Measurements from ENCODE around the gene KIF26B.
"Not testable (repeated sequence)": the region's sequence is repeated elsewhere in the genome, so short reads cannot be mapped to it uniquely, and the experiment has no call there.

The KIF26B gene

DNA sequence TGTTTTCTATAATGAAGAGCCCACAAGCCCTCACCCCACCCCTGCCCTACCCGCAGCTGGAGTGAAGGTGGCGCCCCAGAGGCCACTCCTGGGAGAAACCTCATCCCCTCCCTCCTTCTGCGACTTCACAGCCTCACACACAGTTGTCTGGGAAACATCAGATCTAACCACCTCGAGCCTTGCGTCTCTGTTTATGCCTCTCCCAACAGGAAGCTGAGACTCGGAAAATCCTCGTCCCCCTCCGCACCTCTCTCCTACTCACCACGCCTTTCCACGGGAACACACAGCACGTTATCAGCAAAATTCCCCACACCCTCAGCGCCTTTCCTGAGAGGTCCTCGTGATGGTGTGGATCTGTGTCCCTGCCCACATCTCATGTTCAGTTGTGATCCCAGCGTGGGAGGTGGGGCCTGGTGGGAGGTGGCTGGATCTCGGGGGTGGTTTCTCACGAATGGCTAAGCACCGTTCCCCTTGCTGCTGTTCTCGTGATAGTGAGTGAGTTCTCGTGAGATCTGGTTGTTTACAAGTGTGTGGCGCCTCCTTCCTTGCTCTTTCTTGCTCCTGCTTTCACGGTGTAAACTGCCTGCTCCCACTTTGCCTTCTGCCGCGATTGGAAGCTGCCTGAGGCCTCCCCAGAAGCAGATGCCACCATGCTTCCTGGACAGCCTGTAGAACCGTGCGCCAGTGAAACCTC lies 190.6 kb downstream of the KIF26B start:
- DNase-seq (ENCODE audit: extremely low read depth in 1 of 2, low read depth in 1 of 2): no peak

DNA sequence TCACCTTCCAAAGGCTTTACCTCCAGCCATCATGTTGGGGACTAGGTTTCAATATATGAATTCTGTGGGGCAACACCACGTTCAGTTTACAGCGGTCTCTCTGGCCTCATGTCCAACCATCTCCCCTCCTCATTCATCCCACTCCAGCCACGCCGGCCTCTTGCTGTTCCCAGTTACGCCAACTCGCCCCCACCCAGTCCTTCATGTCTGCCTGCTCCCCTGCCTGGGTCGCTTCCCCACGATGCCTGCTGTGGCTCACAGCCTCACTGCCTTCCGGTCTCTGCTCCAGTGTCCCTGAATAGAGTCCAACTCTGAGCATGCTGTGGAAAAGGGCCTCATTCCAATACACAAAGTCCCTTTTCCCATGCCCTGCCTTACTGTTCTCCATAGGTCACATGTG lies 193.8 kb downstream of the KIF26B start:
- no peak for DNase-seq (ENCODE audit: extremely low read depth in 1 of 2, low read depth in 1 of 2)

DNA sequence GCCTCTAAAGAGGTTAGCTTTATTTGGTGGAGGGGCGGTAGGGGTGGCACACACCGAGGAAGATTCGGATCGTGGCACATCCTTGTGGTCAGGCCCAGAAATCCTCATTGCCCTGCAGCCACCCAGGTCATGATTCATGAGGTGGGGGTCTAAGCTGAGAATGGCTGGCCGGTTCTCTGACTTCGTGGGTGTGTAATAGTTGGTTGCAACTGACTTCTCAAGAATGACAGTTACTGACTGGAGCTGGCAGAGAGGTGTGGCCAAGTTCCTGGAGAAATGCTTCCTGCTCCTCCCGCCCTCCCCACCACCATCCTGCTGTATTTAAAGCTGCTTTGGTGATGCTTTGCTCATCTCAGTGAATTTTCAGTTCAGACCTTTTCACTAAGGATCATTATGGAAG lies 198.6 kb downstream of the KIF26B start:
- no peak for DNase-seq (ENCODE audit: extremely low read depth in 1 of 2, low read depth in 1 of 2)

DNA sequence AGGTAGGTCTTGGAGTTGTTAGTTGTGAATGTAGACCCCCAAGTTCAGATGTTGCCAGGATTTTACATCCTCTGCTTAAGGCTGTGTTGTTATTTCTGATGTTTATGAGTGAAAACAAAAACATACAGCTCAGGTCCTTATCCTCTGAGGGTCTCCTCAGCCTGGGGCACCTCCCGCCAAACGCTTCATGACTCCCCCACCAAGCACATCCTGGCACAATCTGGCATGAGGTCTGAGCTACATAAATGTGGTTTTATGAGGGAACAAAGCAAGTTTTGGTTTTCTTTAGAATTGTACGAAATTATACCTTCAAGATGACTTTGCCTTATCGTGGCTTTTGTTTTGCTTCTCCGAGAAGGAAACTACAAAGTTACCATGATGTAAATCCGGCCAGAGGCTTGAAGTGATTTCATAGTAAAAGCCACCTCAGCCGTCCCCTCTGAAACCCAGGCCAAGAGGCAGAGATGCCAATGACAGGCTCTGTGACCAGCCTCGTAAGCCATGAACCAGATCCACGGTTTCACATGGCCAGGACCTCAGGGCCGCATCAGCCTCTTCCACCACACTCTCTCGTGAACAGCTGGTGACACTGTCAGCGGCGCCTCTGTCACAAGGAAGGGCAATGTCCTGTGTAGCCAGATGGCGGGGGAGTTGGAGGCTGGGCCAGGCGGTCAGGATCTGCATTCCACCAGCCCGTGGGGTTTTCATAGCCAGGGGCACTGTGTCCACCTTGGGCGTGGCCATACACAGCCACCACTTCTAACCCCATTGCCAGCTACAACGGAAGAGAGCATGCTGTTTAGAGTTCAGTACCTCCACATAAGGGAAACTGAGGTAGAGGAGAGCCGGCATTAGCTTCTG lies 199.4 kb downstream of the KIF26B start:
- DNase-seq (ENCODE audit: extremely low read depth in 1 of 2, low read depth in 1 of 2): no peak

DNA sequence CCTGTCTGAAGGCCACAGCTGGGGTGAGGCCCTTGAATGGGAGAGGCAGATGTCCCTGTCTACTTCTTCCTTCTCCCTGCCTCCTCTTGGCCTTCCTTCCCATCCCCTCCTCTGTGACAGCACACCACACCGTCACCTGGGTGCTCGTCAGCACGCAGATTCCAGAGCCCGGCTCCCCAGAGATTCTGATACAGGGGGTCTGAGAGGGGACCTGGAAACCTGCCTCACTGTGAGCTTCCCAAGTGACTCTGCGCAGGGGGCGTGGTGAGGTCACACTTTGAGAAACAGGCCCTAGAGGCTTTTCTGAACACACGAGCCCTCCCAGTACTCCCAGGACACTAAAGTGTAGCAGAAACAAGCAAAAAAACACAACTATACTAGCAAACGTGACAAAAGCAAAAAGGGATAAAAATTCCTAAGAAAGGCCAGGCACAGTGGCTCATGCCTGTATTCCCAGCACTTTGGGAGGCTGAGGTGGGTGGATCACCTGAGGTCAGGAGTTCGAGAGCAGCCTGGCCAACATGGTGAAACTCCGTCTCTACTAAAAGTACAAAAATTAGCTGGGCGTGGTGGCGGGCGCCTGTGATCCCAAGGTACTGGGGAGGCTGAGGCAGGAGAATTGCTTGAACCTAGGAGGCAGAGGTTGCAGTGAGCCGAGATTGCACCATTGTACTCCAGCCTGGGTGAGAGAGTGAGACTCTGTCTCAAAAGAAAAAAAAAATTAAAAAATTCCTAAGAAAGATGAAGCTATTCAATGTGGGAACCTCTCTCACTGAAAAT lies 201.3 kb downstream of the KIF26B start:
- not testable (repeated sequence) for DNase-seq (ENCODE audit: extremely low read depth in 1 of 2, low read depth in 1 of 2)

DNA sequence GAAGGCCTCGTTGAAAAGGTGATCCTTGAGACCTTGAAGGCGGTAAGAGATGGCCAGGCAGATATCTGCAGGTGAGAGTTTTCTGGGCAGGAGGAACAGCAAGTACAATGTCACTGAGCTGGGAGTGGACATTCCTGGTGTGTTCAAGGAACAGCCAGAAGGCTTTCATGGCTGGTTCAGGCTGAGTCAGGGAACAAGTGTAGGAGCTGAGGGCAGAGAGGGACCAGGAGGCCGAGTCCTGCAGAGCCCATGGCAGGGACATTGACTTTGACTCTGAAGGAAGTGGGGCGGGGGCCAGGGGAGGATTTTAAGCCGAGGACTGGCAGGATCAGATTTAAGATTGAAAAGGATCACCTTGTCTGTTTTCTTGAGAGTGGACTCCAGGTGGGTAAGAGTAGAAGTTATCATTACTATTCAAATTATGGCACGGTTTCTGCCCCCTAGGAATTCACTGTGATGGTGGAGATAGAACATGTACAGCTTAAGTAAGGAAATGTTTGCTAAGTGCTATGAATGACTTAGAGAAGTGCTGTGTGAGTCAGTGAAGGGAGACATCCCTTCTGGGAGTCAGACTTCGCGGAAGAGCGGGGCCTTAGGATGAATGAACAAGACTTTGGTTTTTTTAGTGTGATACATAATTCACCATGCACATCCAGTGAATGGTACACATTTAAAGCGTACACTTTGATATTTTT lies 202.3 kb downstream of the KIF26B start:
- DNase-seq (ENCODE audit: extremely low read depth in 1 of 2, low read depth in 1 of 2): no peak

DNA sequence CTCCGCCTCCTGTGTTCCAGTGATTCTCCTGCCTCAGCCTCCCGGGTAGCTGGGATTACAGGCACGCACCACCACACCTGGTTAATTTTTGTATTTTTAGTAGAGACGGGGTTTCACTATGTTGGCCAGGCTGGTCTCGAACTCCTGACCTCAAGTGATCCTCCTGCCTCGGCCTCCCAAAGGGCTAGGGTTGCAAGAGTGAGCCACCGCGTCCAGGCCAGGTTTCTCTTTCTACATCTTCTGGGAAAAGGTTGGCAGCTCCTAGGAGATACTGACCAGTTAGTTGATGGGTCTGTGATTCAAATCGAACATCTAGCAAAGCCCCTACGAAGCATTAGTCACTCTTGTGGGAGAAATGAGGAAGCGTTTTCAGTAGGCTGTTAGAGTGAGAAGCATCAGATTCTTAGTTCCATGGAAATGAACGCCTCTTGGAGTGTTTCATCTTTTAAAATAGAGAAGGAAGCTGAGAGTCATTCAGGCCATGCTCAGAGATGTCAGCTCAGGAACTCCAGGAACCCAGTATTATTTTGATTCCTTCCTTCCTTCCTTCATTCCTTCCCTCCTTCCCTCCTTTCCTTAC lies 204.4 kb downstream of the KIF26B start:
- not testable (repeated sequence) for DNase-seq (ENCODE audit: extremely low read depth in 1 of 2, low read depth in 1 of 2)

DNA sequence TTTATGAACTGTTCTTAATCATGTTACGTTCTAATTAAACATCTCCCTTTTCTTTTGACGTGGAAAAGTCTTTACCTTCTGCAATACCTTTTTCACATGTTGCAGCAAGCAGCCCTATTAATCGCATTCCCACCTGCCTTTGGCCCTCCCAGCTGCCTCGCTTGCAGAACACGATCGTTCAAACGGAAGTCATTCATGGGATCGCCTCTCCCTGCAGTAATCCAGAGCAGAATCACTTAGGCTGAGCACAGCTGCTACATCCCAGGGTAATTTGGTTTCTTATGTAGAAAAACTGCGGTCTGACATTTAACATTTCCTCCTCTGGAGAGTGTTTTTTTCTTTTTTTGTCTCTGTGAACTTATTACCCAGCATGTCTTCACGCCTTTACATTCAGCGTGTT lies 206.3 kb downstream of the KIF26B start:
- DNase-seq (ENCODE audit: extremely low read depth in 1 of 2, low read depth in 1 of 2): no peak

DNA sequence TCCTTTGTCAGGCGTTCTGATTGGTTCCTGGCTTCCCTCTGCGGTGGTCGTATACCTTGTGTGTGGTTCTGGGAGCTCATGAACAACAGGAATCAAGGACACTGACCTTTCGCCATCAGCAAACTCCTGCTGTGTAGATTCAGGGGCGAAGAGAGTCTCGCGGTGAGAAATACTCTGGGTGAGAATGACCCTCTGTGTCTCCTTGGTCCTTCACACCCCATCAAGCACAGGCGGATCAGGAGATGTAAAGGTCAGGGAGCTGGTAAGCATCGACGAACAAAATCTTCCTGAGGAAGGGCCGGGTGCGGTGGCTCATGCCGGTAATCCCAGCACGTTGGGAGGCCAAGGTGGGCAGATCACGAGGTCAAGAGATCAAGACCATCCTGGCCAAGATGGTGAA lies 207.2 kb downstream of the KIF26B start:
- no peak for DNase-seq (ENCODE audit: extremely low read depth in 1 of 2, low read depth in 1 of 2)

DNA sequence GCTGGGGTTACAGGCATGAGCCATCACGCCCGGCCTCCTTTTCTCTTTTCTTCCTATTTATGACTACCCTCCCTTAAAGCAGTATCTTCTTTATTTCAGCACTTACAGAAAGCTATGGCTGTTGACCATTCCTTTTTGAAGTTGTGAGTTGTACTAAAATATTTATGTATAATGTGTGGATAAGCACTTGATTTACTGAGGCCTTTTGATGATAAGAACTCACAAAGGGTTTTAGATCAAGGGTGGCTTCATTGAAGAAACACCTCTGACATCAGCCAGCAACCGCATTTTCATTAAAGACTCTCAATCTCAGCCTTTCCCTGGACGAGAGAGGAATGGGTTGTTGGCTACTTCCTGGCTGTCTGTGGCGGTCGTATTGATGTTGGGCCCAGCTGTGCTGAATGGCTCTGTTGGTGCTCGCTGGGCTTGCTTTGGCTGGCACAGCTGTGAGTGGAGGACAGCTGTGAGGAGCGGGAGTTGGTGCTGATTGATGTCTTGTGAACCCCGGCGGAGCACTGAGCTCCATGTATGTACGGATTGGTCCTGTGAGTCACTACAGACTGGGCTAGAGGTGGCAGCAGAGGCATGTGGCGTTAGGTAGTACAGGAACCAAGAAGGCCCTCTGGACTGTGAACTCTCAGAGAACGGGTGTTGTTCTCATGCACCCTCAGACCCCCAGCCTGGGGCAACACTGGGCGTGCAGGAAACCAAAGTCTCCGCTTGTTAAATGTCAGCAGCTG lies 208.8 kb downstream of the KIF26B start:
- DNase-seq (ENCODE audit: extremely low read depth in 1 of 2, low read depth in 1 of 2): no peak

DNA sequence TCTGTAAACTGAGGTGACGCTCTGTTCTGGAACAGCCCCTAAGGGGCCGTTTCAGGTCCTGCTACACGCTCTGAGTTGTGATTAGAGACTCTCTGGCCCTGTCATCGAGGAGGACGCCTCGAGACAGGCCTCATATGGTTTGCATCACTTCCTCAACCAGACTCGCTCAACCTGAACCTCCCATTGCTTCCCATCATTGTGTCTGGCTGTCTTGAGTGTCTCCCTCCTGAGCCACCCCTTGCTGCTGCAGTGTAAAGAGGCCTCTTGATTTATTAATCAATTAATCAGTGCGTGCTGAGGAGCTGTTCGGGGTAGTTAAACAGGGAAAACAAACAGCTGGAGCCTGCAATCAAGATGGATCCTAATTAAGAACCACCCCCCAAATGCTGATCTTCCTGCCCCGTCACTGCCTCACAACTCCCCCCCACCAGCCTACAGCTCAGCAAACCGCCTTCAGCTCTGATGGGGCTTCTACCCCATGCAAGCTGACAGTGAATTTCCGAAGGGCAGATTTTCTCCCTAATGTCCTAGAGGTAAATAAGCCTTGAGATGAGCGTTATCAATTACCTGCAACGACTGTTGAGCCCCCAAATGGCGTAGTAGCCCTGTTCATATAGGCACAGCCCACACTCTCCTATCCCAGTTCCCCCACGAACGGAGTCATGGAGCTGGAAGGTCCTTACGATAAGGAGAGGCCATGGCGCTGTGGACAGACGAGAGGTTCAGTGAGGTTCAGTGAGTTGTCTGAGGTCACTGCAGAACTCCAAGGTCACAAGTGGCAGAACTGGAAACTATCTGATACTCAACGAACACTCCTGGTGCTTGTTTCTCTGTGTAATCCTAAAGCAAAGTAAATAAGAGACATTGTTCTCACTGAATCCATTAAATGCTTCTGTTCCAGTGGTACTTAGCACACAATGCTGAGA lies 210.6 kb downstream of the KIF26B start:
- DNase-seq (ENCODE audit: extremely low read depth in 1 of 2, low read depth in 1 of 2): no peak

DNA sequence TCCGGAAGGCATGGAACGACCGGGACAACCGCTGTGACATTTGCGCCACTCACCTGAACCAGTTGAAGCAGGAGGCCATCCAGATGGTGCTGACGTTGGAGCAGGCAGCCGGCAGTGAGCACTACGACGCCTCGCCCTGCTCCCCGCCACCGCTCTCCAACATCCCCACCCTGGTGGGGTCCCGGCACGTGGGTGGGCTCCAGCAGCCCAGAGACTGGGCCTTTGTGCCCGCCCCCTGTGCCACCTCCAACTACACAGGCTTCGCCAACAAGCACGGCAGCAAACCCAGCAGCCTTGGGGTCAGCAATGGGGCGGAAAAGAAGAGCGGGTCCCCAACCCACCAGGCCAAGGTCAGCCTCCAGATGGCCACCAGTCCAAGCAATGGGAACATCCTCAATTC lies 212.1 kb downstream of the KIF26B start:
- DNase-seq (ENCODE audit: extremely low read depth in 1 of 2, low read depth in 1 of 2): no peak

DNA sequence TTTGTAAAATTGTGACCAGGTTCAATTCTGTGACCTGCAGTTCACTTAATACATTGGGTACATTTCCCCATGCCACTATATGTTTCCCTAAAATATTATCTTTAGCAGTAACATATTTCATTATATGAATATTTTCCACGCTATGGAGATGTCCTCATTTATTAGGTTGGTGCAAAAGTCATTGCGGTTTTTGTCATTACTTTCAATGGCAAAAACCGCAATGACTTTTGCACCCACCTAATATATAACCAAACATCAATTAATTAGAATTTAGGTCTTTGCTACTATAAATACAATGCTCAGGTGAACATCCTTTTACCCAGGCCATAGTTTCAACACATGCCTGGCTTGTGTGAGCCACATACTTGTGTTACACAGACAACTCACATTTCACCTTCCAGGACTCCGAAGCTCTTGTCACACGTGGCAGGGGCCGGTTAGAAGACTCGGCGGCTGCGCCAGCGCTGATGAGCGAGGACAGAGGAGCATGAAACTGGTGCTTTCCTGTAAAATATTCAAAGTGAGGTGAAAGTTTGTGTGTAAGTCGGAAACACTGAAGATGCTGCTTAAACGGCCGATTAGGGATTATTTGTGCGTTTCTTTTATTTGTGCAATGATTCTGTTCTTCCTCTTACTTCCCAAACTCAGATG lies 215.5 kb downstream of the KIF26B start:
- DNase-seq (ENCODE audit: extremely low read depth in 1 of 2, low read depth in 1 of 2): no peak

DNA sequence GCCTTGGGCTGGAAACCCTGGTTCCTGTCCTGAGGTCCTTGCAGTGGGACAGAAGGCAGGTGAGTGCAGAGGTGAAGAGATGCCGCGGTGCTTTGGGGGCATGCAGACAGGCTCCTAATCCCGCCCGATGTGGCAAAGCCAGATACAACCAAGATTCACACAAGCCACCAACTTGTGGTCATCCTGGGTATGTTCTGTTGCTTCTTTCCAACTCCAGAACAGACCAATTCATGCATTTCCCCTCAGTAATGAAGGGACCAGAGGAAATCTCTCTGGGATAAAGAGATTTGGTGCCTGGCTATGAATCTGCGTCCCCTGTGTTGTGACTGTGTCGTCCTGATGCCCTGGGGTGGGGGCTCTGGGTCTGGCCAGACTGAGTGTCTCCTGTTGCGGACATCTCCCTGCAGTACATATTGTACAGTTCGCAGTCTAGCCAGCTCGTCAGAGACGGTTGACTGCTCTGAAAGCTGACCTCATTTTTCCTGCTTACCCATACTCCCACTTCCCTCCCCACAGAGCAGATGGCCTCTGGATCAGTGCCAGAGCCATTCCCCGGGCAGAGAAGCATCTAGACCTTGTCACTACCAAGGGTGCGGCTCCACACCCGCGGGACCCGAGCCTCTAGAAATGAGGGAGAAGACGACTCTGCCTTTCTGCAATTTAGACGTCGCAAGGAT lies 216.3 kb downstream of the KIF26B start:
- DNase-seq (ENCODE audit: extremely low read depth in 1 of 2, low read depth in 1 of 2): no peak

DNA sequence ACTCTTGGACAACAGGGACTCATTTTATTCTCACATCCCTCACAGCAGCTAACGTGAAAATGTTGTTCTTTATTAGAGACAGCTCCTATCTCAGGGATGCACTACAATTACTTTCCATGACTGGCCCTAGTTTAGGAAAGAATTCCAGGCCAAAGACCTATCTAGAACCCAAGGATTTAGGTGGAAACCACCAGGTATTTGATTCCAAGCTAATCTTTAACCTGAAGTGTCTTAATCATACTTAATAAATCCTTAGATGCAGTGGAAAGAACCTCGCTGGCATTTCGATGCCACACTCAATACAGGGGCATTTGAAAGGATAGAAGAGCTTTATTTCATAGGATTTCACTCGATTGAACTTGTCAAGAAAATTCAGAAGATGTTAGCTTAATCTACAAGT lies 218.3 kb downstream of the KIF26B start:
- no peak for DNase-seq (ENCODE audit: extremely low read depth in 1 of 2, low read depth in 1 of 2)

DNA sequence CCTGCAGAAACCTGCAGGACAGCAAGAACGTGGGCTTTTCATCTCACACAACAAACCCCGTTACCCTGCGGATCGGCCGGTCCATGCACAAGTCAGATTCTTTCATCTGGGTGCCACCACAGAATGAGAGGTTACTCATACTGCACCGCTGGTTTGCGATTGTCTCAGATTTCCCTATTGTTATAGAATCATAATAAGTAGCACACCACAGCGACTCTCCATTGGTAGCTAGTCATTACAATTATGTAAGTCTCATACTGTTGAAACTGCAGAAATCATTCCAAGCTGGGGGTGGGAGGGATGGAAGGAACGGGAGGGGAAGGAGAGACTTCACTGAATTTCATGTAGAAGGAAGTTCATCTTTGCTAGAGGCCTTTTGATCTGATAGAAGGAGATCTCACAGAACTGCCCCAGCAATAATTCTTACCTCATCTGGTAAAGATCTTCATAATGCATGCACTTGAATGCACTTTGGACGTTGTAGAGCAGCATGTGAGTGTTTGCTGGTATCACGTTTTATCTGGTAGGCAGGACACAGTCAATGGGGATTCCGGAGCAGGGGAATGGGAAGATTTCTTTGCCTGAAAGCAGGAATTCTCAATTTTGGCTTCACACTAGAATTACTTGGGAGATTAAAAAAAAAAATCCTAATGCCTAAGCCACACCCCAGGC lies 221.1 kb downstream of the KIF26B start:
- no peak for DNase-seq (ENCODE audit: extremely low read depth in 1 of 2, low read depth in 1 of 2)

DNA sequence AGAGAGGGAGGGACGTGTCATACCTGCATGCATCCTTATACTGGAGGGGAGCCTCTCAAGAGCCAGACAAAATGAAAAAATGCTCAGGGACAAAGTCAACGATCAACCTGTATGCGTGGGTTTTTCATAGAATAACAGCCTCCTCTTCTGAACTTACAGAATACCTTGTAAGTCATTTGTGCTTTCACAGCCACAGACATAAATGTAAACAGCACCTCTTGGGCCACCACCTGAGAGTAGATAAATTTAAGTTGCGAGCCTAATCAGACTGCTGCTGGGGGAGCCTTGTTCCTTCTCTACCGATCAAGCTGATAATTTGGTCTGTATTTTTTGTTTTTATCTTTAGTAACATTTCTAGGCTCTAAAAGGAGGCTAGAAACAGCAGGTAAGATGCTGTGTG lies 223.1 kb downstream of the KIF26B start:
- DNase-seq (ENCODE audit: extremely low read depth in 1 of 2, low read depth in 1 of 2): no peak

Data from activated CD8-positive, alpha-beta memory T cell treated with anti-CD3 and anti-CD28 coated beads for 1 hour (primary cell).